HG03196 (cell line): ENCODE data around the gene SHANK1.
"Not testable (repeated sequence)": the region's sequence is repeated elsewhere in the genome, so short reads cannot be mapped to it uniquely, and the experiment has no call there.

ENCODE experiments used
- ATAC-seq: cut with Tn5 transposase; IDR thresholded peaks from one replicate; pipeline ENCODE4 v1.9.1; 2021; ENCODE audit not compliant: unreplicated experiment

The SHANK1 gene

DNA sequence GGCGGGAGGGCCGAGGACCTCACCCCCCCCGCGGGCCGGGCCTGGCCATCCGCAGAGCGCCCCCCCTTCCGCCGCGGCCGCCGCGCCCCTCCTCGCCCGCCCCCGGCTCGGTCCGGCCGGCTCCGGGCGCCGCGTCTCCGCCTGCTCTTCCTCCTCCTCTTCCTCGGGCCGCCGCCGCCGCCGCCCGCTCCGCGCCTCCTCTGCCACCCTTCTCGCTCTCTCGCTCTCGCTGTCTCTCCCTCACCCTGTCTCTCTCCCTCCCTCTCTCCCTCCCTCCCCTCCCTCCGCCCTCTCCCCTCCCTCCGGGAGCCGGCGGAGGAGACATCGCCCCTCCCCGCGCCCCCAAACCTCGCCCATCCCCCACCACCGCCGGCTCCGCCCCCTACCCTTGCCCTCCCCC, at the start of gene SHANK1:
Gene SHANK1 (minus strand): TSS at position 237 of the 400 bp plus-strand sequence. CDS start 2,883 bp downstream, outside the sequence.
- no peak for ATAC-seq

DNA sequence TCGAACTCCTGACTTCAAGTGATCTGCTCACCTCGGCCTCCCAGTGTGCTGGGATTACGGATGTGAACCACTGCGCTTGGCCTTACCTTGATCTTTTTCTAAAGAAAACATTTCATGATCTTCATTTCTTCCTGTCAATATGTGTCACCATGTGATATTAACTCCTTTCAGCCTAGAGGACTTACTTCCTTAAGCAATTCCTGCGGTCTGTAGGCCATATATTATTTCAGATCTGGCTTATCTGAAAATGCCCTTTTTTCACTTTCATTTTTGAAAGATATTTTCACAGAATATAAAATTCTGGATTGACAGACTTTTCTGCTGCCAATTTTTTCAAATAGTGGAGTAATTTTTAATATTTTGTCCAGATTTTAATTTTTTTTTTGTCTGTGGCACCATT, 48.7 kb upstream of the SHANK1 start:
- no peak for ATAC-seq

DNA sequence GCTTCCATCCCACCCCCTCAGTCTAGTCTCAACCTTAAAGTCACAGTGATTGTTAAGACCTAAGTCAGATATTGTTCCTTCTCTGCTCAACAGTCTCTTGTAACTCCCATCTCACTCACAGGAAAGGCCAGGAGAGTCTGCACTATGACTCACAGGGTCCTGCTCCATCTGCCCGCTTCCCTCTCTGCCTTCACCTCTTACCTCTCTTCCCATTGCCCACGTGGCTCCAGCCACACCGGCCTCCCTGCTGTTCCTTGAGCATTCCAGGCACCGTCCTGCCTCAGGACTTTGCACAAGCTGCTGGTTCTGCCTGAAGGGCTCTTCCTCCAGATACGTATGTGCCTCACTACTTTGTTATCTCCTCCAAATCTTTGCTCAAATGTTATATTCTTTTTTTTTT, 47.7 kb upstream of the SHANK1 start:
- ATAC-seq: not testable (repeated sequence)

DNA sequence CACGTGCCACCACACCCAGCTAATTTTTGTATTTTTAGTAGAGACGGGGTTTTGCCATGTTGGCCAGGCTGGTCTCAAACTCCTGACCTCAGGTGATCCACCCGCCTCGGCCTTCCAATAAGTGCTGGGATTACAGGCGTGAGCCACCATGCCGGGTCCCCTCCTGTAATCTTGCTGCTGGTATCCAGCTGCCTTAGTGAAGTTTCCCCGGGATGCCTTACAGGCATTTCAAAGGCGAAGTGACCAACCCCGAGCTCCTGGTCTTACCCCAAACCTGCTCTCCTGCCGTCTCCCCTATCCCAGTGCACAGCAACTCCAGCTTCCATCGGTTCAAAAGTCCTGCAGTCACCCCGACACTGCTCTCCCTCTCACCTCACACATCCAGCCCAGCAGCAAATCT, 47.1 kb upstream of the SHANK1 start:
- ATAC-seq: not testable (repeated sequence)

DNA sequence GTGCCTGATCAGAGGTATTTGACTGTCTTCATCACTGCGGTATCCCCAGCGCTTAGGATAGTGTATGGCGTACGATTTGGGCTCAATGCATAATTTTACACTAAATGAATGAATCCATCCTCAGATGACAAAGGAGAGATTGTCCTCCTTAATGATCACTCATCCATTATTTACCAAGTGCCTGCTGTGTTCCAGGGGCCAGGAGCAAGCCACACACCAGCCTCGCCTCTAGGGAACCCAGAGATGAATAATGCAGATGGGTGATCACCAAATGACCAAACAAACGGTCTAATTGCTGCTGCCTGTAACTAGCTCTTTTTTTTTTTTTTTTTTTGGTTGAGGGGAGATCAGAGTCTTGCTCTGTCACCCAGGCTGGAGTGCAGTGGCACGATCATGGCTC, 44.8 kb upstream of the SHANK1 start:
- ATAC-seq: no peak

DNA sequence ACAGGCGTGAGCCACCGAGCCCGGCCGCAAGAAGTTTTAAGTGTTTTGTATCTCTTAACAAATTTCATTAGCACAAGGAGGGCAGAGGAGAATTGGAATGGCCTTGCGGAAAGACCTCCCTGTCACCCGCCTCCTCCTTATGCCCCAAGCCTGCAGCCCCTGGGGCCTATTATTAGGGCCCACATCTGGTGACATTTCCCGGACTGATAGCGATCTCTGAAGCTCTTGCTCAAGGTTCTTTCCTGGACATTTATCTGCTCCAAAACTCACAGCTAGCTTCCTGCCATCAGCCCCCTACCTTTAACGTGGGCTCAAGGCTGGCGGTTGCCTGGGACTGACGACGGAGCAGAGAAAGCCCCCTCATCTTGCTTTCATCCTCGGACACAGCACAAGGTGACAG, 43.9 kb upstream of the SHANK1 start:
- not testable (repeated sequence) for ATAC-seq

DNA sequence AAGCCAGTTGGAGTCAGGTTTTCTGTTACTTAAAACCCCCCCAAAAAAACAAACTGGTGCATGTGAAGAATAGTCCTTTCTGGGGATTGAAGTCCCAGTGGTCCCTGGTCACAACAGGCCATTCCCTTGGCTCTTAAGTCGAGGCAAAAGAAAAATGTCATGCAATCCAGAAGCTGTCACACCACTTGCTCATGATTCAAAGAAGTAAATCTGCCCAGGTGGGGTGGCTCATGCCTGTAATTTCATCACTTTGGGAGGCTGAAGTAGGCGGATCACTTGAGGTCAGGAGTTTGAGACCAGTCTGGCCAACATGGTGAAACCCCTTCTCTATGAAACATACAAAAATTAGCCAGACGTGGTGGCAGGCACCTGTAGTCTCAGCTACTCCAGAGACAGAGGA, 41.9 kb upstream of the SHANK1 start:
- ATAC-seq: not testable (repeated sequence)

DNA sequence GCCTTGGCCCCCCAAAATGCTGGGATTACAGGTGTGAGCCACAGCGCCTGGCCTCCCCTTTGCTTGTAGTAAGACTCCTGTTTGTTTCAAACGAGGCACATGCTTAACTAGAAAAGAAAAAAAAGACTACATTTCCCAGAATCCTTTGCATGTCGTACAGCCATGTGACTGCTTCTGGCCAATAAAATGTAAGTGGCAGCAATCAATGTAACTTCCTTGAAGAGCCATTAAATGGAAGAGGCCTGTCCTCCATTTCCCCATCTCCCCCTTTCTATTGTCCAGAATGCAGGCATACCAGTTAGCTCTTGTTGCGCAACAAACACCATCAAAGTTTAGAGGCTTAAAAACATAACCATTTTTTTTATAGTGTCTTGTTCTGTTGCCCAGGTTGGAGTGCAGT, 40.3 kb upstream of the SHANK1 start:
- ATAC-seq: no peak

DNA sequence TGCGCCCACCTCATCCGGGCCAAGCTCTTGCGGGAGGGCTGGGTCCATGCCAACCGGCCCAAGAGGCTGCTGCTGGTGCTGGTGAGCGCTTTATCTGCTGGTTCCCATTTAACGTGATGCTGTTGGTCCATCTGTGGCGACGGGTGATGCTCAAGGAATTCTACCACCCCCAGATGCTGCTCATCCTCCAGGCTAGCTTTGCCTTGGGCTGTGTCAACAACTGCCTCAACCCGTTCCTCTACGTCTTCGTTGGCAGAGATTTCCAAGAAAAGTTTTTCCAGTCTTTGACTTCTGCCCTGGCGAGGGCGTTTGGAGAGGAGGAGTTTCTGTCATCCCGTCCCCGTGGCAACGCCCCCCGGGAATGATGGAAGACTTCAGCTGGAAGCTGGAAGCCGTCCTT, 39.5 kb upstream of the SHANK1 start:
- ATAC-seq: not testable (repeated sequence)

DNA sequence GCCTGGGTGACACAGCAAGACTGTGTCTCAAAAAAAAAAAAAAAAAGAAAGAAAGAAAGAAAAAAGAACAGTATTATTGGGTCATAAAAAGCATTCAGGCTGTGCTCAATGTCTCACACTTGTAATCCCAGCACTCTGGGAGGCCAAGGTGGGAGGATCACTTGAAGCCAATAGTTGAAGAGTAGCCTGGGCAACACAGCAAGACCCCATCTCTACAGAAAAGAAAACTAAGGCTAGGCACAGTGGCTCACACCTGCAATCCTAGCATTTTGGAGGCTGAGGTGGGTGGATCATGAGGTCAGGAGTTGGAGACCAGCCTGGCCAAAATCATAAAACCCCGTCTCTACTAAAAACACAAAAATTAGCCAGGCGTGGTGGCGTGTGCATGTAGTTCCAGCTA, 38.0 kb upstream of the SHANK1 start:
- ATAC-seq: not testable (repeated sequence)

DNA sequence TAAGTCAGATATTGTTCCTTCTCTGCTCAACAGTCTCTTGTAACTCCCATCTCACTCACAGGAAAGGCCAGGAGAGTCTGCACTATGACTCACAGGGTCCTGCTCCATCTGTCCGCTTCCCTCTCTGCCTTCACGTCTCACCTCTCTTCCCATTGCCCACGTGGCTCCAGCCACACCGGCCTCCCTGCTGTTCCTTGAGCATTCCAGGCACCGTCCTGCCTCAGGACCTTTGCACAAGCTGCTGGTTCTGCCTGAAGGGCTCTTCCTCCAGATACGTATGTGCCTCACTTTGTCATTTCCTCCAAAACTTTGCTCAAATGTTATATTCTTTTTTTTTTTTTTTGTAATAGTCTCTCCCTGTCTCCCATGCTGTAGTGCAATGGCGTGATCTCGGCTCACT, 36.6 kb upstream of the SHANK1 start:
- not testable (repeated sequence) for ATAC-seq

DNA sequence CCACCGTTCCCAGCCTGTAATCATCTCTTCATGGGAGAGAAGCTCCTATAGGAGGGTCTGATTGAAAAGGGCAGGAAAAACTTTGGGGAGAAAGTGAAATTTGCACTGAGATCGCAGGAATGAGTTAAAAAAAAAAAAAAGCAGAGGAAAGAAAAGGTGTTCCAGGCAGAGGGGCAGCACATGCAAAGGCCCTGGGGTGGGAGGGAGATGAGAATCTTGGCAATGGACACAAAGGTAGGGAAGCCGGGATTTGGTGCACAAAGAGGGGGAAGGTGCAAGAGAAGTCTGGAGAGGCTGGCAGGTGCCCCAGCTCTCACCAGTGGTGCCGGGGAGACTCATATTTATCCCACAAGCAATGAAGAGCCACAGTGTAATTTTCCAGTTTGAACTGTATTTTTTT, 34.3 kb upstream of the SHANK1 start:
- ATAC-seq: no peak

DNA sequence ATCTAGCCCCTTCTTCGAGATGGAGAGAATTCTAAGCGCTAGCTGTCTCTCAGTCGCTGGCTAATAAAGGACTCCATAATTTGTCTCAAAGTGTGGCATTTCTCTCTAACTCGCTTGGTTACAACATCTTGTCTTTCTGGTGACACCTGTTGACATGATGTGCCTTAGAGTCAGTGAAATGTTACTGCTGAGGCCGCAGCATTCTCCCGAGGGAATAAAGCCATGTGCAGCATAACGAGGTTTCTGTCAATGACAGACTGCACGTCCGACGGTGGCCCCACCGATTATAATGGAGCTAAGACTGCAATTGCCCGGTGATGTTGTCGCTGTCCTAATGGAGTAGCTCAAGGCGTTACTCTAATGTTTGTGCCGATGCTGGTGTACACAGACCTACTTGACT, 30.4 kb upstream of the SHANK1 start:
- no peak for ATAC-seq

DNA sequence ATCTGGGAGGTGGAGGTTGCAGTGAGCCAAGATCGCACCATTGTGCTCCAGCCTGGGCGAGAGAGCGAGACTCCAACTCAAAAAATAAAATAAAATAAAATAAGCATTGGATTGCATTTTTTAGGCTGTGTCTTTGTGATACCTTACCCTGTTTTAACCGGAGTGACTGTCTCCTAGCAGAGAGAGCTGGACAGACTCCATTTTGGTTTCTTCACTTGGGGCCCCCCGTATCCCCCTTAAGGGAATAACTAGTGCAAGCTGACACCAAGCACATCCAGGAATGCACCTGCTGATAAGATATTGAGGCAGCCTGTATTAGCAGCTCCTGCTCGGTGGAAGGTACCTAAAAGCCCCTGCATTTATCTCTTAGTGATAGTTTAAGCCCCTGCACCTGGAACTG, 29.9 kb upstream of the SHANK1 start:
- ATAC-seq: no peak

DNA sequence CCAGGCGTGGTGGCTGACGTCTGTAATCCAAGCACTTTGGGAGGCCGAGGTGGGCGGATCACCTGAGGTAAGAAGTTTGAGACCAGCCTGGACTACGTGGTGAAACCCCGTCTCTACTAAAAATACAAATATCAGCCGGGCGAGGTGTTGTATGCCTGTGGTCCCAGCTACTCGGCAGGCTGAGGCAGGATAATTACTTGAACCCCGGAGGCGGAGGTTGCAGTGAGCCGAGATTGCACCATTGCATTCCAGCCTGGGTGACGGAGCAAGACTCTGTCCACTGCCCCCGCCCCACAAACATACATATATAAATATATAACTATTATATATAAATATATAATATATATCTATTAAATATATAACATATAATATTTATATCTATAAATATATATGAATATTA, 27.5 kb upstream of the SHANK1 start:
- not testable (repeated sequence) for ATAC-seq

DNA sequence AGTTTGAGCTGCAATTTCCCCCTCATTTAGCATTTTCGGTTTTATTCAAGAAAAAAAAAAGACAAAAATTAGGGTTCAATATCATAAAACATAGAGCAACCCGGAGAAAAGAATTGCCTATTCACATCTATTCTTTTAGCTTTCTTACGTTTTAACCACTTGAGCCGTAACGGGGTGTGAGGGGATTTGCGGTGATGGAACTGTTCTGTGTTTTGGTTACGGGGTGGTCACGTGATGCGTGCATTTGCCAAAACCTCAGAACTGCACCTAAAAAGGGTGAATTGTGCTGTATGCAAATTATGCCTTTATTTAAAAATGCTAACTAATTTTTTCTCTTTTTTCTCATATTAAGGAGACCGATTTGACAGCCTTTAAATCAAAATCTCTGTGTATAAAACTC, 25.6 kb upstream of the SHANK1 start:
- no peak for ATAC-seq

DNA sequence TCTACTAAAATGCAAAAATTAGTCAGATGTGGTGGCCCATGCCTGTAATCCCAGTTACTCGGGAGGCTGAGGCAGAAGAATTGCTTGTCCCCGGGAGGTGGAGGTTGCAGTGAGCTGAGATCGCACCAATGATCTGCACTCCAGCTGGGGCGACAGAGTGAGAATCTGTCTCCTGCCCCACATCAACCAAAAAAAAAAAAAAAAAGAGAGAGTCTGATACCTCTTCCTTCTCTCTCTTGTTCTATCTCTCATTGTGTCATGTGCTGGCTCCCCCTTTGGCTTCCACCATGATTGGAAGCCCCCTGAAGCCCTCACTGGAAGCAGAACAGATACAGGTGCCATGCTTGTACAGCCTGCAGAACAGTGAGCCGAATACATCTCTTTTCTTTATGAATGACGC, 23.9 kb upstream of the SHANK1 start:
- ATAC-seq: no peak

DNA sequence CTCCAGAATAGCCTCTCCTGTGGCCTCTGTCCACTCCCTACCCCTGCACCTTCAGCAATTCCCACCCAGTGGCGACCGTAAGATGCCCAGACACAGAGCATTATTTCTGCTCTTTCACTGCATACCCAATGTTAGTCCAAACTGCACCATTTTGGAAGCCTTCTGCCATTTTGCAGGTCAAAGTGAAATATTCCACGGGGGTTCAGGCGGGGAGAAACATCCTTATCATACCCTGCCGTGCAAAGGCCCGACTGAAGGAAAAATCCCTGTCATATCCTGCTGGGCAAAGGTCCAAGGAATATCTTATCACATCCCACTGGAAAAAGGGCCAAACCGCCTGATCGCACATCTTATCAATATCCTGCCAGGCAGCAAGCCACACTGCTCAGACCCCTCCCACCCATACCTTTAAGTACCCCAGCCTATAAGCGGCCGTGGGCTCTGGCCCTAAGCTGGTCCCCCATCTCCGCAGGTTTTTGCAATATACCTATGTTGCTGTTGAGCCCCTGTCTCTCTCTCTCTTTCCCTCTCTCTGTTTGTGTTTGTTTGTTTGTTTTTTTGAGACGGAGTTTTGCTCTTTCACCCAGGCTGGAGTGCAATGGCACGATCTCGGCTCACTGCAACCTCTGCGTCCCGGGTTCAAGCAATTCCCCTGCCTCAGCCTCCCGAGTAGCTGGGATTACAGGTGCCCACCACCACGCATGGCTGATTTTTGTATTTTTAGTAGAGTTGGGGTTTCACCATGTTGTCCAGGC, 21.8 kb upstream of the SHANK1 start:
- ATAC-seq: no peak

DNA sequence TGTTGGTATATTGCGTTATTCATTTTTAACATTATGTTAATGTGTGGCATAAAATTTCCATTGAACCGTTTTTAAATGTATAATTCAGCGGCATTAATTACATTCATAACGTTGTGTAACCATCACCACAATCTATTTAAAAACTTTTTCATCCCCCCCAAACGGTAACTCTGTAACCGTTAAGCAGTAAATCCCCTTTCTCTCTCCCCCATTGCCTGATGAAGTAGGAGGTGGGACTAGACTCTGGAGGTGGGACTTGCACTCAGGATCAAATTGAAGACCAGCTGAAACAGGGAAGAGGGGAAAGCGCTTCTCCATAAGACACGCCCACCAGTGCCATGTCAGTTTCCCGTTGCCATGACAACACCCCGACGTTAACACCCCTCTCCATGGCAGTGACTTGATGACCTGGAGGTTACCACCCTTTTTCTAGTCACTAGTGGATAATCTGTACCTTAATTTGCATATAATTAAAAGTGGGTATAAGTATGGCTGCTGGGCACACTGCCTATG, 20.4 kb upstream of the SHANK1 start:
- ATAC-seq: no peak

DNA sequence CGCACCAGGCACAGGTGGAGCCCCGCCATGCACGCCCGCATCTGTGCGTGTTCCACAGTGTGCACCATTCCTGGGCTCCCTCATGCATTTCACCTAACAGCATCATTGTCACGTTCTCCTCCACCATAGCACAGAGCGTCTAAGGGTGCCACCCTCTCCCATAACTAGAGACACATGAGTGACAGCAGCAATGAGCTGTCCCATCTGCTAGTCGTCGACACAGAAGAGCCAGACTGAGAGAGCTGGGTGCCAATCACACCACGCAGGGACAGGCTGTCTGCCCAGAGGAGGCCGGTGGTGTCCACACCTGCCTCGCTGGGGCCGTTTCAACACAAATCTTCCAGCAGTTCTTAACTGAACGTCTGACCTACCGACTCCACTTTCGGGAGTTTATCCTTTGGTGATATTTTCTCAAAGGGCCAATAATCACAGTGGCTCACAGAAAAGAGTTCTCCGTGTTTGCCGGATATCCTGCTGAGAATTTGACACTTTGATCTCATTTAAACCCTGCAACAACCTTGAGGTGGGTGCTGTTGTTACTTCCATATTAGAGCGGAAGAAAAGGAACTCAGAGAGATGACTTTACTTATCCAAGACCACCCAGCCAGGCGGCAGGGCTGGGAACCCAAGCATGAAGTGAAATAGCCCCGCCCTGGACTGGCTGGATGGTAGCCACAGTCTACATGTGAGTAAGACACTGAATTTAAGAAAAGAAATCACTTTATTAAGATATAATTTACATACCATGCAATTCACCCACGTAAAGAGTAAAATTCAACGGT, 19.7 kb upstream of the SHANK1 start:
- ATAC-seq: no peak

DNA sequence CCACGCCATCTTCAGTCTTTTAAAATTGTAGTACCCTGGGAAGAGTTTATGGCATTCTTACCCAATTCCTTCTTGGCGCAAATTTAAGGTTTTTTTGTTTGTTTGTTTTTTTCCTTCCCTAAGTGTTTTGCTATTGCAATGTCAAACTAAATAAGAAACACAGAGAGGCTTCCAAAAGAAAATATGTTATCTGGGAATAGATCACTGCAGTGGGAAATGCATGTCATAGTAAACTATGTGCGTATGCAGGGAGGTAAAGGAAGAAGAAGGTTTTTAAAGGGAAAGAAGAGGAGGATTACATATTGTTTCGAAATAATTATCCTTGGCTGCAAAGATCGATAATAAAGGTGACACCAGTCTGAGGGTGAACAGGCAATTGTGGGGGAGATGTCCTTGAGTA, 16.7 kb upstream of the SHANK1 start:
- ATAC-seq: no peak

DNA sequence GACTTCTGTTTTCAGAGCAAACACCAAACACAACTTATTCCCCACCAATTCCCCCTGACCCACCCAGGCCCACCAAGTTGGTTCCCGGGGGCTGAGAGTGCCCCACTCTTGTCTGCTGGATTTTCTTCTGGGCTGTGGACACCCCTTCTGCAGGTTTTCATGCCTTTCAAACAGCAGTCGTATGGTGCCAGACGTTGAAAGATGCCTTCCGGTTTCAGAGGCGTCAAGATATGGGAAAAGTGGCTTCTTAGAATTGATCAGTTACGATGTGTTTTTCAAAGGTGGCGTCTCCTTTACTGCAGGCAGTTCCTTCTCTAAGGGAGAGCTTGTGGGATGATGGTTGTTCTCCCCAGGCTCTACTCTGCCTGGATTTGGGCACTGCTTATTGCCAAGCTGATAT, 16.3 kb upstream of the SHANK1 start:
- ATAC-seq: no peak
